ENCODE data around the gene RPL41. TPM values are rescaled to one million over a fixed set of nuclear protein-coding genes. Genes with fewer than 3 reads are reported as not detected.

Gene RPL41
- total and polyA plus RNA-seq, 9 of the 15 experiments (the other 6 are each of a cell fraction or from before 2014, with no cell fraction given): 3,403 to 11,276 (median 5,604) TPM

GRCh38 chr12:56117778-56118687 is 1.6 kb downstream of the RPL41 start, which contains the start of gene ZC3H10 (continued):
- TF ChIP-seq CHD7 (IDR thresholded peaks at IDR 0.05; ENCODE audit: low read depth, low read length) (no peak), SFPQ (IDR thresholded peaks at IDR 0.05; ENCODE audit: low read depth, low read length) (no peak), RFX5 (IDR thresholded peaks at IDR 0.05; ENCODE audit: low read depth, low read length) (no peak), CREB3 (tag; conservative IDR thresholded peaks at IDR 0.05; ENCODE audit: low read depth) (no peak), NFXL1 (CRISPR knock-in tag; IDR thresholded peaks at IDR 0.05) (peak; percentile 85), ZNF408 (CRISPR knock-in tag; IDR thresholded peaks at IDR 0.05; ENCODE audit: low read depth) (no peak), CEBPG (CRISPR knock-in tag; IDR thresholded peaks at IDR 0.05) (peak; percentile 41; the same call in 1 of the 2 replicates), CEBPG (tag; conservative IDR thresholded peaks at IDR 0.05 in 1 of 2, IDR thresholded peaks at IDR 0.05 in 1 of 2) (no peak), SMC3 (conservative IDR thresholded peaks at IDR 0.05; ENCODE audit: insufficient read depth, low read depth, low read length) (peak; percentile 31; the same call in 1 of the 2 replicates)

Data from K562 (cell line).